Ureter (tissue), 1 donor: ENCODE results near the gene NHEJ1. TPM values are rescaled to one million over a fixed set of nuclear protein-coding genes. Genes with fewer than 3 reads are reported as not detected.

Experiments
- DNase-seq: peaks from one replicate; pipeline ENCODE4 v3.0.0-alpha.2; 2020; ENCODE audit warnings: low spot score
- total RNA-seq: library from RNA; stranded (reverse); gene quantifications from one replicate; pipeline ENCODE4 v1.2.4, GENCODE V29; 2023
- donor health status: DM: yes; HTN: yes; CAD: no.

The NHEJ1 gene
- total RNA-seq, 1 donor from 2014 or later: 13.9 TPM

DNA sequence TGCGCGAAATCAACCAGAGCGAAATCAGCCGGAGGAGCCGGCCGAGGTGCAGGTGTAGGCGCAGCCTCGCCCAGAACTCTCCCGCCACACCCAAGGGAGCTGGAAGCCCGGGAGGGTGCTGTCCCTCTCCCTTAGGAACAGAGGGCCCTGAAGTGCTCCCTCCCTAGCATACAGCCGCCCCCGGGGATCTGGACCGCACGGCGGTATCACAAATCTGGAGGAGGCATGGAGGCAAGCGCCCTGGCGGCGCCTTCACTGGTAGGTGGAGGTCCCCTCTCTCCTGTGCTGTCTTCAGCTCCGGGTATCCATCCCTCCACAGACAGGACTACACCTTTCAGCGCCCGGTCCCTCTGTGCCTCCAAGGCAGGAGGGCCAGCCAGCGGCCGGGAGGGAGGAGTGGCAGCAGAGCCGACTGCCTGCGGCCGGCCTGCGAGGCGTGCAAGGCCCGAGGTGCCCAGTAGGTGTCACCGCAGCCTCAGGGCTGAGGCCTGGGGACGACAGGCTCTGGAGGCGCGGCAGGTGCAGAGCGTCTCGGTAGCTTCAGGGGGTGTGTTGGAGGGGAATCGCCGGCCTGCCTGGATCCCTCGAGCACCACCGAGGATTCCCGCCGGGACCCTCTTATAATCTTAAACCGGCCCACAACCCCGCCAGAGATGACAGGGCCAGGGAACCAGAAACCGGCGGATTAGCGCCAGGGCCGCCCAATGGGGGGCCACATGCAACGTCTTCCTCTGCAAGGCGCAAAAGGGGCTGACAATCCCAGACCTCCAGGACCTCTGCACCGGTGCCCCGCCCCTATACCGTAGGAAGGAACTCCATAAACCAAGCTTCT is 102.7 kb downstream of the NHEJ1 start:
- peak; percentile 77 for DNase-seq

DNA sequence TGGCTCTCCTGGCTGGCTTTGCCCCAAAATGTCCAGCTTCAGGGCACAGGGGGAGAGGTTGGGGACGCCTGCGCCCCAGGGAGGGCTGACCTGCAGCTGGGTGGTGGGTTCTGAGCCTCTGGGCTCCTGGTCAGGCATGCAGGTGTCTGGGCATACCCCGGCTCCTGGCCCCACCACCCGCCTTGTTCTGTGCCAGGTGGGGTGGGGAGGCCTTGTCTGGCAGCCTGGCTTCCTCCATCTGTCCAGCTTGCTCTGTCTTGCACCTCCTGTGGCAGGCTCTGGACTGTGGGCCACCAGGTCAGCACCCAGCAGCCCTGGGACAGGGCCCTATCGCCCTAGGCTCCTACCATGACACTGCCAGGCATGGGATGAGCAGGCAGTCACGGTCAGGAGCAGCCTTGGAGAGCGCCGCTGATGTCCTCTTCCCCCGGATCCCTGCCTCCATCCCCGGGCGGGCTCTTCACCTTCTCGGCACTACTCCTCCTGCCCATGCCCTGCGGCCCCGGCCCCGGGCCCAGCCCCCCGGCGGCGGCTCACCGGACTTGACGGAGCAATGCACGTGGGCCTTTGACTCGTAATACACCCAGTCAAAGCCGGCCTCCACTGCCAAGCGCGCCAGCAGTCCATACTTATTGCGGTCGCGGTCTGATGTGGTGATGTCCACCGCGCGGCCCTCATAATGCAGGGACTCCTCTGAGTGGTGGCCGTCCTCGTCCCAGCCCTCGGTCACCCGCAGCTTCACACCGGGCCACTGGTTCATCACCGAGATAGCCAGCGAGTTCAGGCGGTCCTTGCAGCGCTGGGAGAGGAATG is 103.5 kb downstream of the NHEJ1 start:
- DNase-seq: no peak

GRCh38 chr2:219056176-219056895 is 104.3 kb downstream of the NHEJ1 start:
- DNase-seq: no peak

- no peak for DNase-seq
These were observed 105.4 kb downstream of the NHEJ1 start for GRCh38 chr2:219054956-219055903.

GRCh38 chr2:219049282-219049681 is 111.3 kb downstream of the NHEJ1 start:
- no peak for DNase-seq

DNA sequence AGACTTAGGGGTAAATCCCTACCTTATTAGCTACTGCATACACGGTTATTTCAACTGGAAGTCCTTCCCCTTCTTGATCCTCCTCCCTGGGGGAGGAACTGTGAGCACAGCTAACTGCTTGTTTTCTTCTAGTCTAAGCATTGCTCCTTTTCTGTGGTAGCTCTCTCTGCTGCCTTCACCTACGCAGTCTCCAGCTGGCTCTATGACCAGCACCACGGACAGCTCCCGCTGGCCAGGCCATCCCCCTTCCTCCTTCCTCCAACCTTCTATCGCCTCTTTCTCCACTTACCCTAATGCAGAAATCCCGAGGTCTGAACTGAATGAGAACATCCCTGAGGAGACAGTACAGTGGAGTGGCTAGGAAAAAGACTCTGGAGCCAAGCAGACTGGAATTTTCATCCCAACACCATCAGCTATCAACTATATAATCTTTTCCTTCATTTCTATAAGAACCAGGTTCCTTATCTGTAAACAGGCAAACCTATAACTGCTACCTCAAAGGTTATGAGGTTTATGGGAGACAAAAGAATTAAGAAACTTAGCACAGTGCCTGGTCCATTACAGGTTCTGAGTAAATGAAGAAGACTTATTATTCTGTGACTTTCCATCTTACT is 114.6 kb downstream of the NHEJ1 start:
- no peak for DNase-seq

DNA sequence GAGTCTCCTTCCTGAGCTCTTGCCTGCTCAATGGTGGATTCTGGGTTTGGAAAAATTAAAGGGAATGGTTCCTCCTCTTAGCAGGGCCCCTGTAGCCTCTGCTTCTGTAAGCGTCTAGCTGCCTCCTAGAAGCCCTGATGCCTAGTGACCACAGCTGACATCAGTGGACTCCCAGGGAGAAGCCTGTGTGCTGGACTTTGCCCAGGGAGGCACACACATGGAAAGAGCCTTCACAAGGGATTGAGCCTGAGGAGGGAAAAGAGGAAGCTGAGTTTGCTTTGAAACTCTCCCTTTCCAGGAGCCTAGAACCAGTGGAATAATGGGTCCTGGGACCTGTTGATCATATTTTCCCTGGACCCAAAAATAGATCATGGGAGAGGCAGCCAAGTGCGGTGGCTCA is 117.9 kb downstream of the NHEJ1 start:
- no peak for DNase-seq

GRCh38 chr2:219042157-219042556 is 118.5 kb downstream of the NHEJ1 start:
- no peak for DNase-seq

GRCh38 chr2:219041252-219041651 is 119.4 kb downstream of the NHEJ1 start, which contains the start of gene CFAP65:
CFAP65 (minus strand) TSS chr2:219041516; CDS start chr2:219039048, 2,468 bp downstream.
- no peak for DNase-seq

DNA sequence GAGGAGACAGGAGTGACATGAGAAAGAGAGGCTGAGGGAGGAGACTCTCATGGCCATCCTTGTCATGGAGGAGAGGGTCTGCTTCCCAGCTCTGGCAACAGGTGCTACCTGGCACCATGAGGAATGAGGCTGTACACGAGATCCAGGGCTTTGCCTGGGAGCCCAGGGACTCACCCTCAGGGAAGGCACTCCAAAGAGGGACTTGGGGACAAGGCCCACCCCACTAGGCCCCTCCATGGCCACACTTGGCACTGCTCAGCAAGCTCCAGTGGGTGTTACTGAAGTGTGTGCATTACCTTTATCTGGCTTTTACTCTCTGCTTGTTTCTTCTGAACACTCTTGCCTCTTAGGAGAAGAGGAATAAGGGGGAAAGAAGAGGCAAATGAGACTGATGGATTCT is 122.0 kb downstream of the NHEJ1 start:
- no peak for DNase-seq

GRCh38 chr2:219037783-219038499 is 122.7 kb downstream of the NHEJ1 start:
- DNase-seq: no peak

DNA sequence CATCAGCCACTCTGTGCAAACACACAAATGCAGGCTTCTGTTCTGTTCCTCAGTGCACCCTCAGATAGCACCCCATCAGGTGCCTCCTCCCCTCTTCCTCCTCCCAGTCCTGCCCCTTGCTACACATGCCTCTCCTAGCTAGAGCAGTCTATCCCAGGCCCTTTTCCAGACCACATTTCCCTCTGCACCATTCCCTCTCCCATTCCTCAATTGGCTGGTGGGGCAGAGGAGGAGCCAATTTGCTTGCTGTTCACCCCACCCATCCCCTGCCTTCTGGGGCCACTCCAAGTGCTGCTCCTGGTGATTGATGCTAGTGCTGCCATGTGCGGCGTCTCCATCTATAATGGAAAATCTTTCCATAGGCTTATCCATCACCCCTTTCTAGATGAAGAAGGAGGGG is 124.7 kb downstream of the NHEJ1 start:
- DNase-seq: no peak

DNA sequence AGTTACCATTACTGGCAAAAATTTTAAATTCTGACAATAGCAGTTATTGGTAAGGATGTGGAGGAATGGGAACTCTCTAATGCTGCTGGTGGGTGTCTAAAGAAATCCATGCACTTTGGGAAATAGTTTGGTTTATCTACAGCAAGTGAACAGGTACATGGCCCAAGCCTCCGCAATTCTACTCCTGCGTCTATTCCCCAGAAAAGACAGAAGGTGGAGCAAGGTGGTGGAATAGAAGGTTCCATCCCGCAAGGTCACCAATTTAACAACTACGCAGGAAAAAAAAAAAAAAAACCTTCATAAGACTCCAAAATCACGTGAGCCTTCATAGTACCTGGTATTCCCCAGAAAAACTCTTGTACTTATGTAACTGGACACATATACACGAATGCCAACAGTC is 125.8 kb downstream of the NHEJ1 start:
- no peak for DNase-seq

- DNase-seq: no peak
These were observed 128.4 kb downstream of the NHEJ1 start for GRCh38 chr2:219032051-219032745.

DNA sequence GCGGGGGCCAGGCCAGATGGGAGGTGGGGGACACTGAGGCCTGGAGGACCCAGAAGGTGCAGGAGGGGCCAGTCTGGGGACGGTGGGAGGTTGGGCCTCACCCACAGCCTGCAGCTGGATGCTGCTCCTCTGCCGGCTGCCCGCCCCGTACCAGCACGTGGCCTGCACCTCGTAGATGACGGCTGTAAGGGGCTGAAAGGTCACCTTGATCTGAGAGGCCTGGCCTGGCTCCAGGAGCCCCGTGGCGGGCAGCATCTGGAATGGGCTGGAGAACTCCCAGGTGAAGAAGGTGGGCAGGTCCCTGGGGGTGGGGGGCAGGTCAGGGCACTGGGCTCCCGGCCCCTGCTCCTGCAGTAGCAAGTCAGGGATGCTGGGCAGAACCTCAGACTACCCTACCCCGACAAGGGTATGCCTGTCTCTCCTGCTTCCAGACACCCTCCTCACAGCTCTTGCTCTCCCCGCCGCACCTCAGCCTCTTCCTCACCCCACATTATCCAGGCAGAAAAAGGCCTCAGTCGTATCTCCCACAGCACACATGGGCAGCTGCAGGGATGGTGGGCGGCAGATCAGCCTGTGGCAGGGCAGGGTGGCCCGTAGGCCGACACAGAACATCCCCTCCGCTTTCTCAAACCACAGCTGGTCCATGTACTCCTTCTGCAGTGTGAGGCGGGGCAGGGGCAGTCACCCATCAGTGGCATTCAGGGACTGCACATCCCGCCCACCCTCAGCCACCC is 129.4 kb downstream of the NHEJ1 start:
- DNase-seq: no peak

DNA sequence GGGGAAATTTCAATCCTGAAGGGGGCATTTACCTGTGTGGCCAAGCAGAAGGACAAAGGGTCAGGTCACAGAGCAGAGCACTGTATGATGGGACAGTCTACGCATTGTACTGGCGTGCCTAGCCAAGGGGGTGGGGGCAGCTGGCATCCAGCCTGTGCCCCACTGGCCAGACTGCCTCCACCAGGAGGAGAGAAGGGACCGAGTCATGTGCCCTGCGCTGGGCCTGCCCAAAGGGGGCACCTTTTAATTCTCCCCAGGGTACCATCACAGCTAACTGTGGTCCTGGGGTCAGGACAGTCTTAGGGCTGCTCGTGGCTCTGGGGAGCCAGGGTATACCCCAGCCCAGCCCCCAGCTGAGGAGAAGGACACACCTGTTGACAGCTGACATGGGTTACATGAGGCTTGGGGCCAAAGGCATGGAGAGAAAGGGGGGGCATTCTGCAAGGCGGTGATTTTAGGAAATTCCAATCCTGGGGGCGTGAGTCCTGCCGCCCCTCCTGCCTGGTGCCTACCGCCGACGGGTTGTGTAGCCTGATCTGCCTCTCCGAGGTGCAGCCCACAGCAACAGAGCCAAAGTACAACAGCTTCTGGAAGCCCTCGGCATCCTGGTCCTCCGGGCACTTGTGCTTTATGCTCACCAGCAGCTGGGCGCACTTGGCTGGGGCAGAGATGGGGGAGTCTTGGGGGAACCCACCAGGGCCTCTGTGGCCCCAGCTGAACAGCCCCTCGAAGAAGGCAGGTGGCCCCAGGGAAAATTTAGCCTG is 130.3 kb downstream of the NHEJ1 start:
- no peak for DNase-seq

GRCh38 chr2:219029829-219030165 is 130.8 kb downstream of the NHEJ1 start:
- DNase-seq: peak; percentile 81
